ENCODE data around the gene MMP19.
"Not testable (repeated sequence)": the region's sequence is repeated elsewhere in the genome, so short reads cannot be mapped to it uniquely, and the experiment has no call there.

MMP19 gene, protein sequence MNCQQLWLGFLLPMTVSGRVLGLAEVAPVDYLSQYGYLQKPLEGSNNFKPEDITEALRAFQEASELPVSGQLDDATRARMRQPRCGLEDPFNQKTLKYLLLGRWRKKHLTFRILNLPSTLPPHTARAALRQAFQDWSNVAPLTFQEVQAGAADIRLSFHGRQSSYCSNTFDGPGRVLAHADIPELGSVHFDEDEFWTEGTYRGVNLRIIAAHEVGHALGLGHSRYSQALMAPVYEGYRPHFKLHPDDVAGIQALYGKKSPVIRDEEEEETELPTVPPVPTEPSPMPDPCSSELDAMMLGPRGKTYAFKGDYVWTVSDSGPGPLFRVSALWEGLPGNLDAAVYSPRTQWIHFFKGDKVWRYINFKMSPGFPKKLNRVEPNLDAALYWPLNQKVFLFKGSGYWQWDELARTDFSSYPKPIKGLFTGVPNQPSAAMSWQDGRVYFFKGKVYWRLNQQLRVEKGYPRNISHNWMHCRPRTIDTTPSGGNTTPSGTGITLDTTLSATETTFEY

DNA sequence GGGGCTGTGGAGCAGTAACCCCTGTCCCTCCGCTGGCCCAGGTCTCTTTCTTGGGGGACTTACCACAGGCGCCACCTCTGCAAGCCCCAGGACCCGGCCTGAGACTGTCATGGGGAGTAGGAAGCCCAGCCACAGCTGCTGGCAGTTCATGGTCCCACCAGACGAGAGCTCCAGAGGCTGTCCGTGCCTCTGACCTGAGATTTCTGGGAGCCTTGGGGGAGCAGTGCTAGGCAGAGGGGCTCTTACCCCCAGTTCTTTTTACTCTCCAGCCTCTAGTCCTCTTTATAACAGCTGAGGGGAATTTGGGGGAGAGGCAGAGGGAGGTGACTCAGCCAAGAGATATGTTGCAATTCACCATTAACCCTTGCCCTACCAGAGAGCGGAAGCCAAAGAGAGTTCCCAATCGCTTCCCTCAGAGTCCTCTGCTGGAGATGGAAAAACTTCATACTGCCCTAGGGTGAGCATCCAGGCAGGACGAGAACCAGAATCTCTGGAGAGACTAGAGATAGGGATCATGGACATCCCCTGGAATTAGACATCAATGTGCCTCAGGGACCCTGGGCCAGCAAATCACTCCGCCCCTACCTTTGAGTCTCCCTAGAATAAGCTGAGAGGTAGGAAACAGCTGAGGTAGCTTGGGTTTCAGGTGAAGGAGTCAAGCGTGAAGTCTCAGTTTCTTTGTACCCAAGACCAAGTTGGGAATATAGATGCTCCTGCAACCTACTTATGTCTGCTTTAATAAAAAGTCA lies at the start of gene MMP19:
MMP19 (minus strand) TSS at position 256 of the 749 bp plus-strand sequence; CDS start at position 150, 106 bp downstream.
- peak; percentile 88 for DNase-seq

DNA sequence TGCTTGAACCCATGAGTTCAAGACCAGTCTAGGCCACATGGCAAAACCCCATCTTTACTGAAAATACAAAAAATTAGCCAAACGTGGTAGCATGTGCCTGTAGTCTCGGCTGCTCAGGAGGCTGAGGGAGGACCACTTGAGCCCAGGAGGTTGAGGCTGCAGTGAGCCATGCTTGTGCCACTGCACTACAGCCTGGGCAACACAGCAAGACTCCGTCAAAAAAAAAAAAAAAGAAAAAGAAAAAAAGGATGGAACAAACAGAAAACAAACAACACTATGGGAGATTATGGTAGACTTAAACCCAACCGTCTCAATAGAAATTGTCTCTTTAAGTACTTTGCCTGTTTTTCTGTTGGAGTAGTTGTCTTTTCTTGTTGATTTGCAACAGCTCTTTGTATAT lies 48.6 kb upstream of the MMP19 start:
- no peak for DNase-seq

DNA sequence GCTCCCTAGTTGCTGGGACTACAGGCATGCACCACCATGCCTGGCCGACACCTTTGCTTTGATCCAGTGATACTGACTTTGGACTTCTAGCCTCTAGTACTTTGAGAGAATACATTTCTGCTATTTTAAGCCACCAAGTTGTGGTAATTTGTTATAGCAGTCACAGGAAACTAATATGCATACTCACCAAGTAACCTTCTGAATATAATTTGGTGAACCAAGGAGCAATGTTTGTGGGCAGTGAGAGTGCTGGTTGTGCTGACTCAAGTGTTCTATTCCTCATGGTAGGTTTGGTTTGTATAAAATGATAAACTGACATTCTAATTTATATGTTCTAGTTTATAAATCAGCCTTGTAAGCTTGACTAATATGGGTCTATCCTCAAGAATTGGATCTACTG lies 42.4 kb upstream of the MMP19 start:
- DNase-seq, result no peak

DNA sequence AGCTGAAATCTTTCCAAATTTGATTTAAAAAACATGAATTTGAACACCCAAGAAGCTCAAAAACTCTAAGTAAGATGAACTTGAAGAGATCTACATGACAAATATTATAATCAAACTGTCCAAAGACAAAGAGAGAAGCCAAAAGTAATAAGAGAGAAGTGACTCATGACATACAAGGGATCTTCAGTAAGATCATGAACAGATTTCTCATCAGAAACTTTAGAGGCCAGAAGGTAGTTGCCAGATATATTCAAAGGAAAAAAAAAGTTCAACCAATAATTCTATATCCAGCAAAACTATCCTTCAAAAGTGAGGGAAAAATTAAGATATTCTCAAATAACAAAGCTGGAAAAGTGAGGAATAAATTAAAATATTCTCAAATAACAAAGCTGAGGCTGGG lies 35.1 kb upstream of the MMP19 start:
- no peak for DNase-seq

DNA sequence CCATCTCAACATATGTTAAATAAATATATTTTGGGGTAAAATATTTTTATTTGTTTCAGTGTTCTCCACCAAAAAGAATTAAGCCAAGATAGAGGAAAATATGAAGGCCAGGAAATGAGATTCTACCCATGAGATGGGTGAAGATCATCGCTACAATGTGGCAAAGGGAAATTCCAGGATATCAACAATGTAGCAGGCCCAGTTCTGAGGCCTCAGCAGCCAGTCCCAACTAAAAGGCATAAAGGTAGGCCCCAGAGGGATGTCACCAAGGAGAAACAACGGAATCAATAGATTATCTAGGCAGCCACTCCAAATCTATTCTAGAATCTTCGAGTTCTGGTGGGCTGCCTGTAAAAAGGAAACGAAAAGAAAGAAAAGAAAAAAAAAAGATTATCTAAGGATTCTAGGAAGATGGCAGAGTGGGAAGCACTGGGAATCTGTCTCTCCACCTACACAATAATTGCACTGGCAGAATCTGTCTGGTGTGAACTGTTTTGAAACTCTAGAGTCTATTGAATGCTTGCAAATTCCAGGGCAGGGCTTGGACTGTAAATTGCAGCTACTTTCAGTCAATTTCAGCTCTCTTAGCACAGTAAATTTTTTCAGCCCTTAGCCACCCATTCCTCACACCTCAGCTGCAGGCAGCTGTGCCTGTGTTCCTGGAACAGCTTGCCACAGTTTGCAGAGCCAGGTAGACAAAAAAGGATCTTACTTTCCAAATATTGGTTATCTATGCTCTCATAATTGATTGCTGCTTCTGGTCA lies 33.1 kb upstream of the MMP19 start:
- no peak for DNase-seq

DNA sequence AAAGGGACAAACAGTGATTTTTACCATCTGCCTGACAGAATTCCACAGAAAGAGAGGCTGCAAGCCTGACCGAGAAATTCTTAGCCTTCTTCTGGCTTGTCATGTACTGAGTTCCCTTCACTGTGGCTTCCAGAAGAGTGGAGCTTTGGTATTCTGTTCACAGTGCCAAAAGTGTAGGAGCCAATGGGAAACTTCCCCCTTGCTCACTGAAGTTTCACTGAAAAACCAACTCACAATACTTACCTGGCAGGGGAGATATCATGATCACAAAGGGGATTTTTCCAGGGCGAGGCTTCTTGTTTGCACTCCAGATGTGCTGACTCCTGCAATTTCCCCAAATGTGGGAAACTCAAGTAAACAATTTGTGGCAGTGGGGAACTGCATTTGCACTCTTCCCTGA lies 31.7 kb upstream of the MMP19 start:
- DNase-seq, result no peak

DNA sequence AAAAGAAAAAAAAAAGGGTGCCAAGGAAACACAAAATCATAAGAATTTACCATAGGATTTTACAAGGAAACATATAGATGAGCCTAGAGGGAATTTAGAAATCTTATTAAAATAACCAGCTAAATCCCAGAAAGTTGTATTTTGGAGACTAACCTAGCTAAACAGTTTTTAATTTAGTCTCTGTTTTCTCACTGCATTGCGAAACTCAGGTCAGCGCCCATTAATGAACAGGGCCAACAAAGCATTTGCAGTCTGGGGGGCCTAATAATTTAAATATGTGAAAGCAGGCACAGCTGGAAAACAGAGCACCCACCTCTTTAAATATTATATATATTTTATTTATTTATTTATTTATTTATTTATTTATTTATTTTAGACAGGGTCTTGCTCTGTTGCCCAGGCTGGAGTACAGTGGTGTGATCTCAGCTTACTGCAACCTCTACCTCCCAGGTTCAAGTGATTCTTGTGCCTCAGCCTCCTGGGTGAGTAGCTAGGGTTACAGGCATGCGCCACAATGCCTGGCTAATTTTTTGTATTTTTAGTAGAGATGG lies 23.8 kb upstream of the MMP19 start:
- not testable (repeated sequence) for DNase-seq

DNA sequence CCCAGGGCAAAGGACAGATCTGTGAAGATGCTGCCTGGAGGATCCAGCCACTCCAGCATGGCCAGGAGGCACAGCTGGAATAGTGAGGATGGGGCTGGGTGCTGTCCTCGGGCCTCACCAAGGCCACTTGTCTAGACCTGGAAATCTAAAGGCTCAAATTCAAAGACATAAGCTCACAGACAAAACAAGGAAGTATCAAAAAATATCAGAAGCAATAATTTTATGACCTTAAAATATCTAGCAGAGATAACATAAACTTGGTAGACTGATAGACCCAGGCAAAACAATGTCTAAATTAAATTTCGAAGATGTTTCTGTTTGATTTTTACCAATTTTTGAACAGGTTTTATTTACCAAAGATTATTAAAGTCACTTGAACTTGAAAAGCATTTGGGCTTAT lies 22.6 kb upstream of the MMP19 start:
- DNase-seq, result no peak

DNA sequence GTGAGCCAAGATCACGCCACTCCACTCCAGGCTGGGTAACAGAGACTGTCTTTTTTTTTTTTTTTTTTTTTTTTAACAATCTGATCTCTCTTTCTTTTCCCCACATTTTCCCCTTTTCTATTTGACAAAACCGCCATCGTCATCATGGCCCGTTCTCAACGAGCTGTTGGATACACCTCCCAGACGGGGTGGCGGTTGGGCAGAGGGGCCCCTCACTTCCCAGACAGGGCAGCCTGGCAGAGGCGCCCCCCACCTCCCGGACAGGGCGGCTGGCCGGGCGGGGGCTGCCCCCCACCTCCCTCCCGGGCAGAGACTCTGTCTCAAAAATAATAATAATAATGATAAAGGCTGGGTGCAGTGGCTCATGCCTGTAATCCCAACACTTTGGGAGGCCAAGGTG lies 20.2 kb upstream of the MMP19 start:
- DNase-seq, result not testable (repeated sequence)

DNA sequence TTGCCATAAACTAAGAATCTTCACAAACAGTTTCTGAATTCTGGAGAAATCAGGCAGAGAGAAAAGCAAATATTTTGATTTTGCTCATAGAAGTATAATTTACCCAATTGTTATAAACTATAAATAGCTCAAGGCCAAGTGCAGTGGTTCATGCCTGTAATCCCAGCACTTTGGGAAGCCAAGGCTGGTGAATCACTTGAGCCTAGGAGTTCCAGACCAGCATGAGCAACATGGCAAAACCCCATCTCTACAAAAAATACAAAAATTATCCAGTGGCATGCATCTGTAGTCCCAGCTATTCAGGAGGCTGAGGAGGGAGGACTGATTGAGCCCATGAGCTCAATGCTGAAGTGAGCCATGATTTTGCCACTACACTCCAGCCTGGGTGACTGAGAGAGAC lies 19.6 kb upstream of the MMP19 start:
- no peak for DNase-seq

DNA sequence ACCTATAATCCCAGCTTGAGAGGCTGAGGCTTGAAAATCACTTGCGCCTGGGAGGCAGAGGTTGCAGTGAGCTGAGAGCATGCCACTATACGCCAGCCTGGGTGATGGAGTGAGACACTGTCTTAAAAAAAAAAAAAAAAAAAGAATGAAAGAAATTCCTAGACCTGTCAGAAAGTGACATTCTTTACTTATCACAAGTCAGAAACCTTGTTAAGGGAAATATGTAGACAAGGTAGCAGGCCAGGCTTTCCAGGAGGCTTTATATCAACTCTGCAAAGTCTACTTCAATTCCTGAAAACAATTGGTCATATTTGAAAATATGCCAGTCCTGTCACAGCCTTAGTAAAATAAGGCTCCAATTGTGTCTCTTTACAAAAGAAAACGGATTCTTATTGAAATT lies 19.1 kb upstream of the MMP19 start:
- DNase-seq, result no peak

DNA sequence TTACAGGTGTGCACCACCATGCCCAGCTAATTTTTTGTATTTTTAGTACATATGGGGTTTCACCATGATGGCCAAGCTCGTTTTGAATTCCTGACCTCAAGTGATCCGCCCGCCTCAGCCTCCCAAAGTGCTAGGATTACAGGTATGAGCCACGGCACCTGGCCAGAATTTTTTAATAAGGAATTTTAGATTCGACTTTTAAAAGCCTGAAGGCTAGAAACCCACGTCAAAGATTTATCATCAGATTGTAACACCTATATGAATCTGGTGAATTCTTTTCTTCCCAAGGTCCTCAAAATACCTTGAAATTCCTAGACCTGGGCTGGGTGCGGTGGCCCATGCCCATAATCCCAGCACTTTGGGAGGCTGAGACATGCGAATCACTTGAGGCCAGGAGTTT lies 18.7 kb upstream of the MMP19 start:
- no peak for DNase-seq

DNA sequence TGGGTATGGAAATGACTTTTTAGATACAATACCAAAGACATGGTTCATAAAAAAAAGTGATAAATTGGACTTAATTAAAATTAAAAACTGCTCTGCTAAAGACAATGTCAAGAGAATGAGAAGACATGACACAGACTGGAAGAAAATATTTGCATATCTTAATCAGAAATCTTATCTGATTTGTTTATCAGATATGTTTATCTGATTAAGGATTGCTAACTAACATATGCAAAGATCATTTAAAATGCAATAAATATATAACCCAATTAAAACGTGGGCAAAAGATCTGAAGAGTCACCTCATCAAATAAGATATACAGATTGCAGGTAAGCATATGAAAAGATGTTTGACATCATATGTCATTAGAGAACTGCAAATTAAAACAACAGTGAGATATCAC lies 10.0 kb upstream of the MMP19 start:
- DNase-seq, result no peak

DNA sequence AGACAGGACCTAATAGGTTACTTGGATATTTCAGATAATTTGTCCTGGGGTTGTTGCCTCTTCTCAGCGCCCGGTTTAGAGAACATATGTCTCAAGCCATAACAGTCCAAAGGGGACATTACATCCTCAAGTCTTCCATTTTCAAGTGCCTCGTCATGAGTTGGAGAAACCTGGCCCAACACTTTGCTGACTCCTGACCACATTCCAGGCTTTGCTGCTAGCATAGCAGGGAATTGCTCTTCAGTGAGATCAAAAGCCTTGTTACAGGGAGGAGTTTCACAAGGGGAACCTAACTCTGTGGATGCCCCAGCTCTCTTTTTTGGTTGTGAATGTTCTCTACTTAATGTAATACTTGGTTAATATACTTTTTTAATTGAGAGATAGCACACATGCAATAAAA lies 8.2 kb upstream of the MMP19 start:
- DNase-seq, result no peak

DNA sequence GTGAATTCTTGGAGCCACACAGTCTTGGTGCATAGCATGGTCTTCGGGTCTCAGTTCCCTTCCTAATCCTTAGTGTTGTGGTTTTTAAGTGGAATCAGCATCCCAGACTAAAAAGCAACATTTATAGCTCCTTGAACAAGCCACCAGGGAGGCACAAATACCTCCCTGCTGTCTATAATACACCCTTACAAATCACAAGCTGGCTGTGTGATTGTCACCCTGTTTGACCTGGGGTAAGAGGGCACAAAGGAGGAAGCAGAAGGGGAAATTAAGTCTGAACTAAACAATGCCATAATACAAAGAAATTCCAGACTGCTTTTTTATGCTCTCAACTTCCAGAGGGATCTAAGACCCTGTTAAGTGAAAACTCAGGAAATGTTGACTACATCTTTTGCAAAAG lies 7.7 kb upstream of the MMP19 start:
- no peak for DNase-seq

DNA sequence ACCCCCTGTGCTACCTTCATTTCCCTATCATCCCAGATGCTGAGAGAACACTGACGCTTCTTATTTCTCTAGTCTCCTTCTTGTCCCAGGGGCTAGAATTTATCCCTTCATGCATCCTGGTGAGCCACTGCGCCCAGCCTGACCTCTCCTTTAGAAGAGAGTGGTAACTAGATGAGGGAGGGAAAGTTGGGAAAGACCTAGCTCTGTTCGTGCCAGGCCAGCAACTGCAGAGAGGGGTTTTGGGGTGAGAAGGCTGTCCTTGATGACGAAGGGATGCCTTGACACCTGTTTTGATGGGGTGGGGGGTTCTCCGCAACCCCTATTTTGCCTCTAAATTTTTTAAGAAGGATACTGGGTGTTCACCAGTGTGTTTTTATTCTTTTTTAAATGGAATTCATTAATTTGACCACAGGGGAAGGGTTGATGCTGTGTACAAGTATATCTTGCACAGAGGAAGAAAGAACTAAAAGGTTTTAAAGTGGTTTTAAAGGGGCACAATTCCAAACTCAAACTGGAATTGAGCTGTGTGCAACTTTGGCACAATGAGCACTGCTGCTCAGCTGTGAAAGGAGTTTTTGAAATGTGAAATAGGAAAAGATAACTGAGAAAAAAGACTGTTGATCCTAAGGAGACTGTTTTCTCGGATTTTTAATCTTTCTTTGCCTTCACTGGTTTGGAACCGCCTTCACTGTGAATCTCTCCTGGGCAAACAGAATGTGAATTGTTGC lies 7.0 kb upstream of the MMP19 start:
- DNase-seq, result no peak

DNA sequence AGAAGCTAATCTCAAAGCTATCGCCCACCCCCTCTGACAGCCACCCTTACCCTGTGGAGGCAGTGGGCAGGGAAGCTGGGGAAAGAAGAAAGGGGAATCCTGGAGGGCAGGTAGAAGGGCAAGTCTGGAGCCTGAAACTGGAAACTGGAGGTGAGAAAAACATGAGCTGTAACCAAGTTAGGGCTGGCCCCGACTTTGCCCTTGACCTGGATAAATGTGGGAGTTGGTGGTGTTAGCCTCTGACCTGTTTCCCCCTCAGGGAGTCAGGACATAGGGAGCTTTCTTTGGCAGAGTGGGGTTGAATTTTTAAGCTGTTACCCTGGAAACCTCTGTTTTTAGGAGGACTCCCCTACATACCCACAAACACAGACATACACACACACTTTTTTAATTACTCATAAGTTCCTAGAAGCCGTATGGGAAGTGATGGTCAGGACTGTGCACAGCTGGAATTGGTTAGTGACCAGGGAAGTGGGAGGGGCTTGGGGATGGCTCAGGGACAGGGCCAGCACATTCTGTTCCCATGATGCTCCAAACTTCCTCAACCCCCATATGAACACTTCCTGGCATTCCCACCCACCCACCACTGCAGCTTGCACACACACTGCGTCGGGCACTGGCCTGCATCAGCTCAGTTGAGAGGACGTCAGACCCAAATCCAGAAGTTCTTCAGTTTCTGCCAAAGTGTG lies 5.0 kb upstream of the MMP19 start:
- DNase-seq, result peak; percentile 100

DNA sequence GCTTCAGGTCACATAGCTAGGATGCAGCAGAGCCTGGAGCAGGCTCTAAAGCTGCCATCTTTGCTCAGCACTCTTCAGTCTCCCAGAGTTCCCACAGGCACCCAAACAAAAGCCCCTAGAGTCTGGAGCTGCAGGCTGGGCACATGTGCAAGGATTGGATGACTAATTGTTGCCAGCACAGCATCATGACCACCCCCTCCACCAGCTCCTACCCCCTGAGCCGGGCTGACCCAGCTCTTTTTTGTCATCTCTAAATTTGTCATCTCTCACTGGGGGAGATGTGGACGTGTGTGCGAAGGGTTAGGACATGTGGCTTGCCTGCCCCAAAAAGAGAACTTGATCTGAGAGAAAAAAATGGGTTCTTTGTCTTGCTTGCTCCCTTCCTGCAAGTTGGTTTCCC lies 4.3 kb upstream of the MMP19 start:
- peak; percentile 78 for DNase-seq

DNA sequence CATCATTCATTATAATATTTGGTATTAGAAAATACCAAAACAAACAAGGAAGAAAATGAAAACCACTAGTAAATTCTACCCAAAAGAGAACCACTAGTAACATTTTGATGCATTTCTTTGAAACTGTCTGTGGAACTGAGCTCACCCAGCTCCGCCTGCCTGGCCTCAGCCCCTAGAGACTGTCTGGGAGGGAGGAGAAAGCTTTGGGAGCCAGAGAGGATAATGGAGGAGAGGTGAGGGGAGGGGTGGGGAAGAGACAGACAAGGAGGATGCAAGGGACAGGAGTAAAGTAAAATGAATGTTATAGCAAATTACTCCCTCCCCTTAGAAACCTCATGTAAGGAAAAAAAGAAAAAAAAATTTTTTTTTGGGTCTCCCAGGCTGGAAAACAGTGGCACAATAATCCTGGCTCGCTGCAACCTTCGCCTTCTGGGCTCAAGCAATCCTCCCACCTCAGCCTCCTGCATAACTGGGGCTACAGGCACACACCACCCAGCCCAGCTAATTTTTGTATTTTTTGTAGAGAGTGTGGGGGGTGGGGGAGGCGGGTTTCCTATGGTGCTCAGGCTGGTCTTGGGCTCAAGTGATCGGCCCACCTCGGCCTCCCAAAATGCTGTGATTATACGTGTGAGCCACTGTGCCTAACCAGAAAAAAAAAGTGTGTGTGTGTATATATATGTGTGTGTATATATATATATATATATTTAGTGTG lies 3.2 kb upstream of the MMP19 start:
- DNase-seq, result no peak

DNA sequence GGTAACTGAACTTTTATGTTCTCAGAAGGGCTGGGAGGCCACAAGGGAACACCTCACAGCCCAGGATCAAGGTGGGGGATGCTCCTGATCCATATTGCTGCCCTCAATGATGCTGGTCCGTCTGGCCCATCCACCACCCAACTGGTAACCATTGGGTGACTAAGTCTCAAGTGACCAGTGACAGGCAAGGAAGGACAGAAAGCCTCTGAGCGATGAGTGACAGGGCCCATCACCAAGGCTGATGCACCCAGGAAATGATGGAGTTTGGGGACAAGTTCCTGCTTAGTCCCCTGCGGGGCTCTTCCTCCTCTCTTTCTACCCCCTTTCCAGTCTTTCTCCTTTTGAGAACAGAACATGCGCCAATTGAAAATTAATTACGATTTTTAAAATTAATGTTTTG lies 2.6 kb upstream of the MMP19 start:
- no peak for DNase-seq

DNA sequence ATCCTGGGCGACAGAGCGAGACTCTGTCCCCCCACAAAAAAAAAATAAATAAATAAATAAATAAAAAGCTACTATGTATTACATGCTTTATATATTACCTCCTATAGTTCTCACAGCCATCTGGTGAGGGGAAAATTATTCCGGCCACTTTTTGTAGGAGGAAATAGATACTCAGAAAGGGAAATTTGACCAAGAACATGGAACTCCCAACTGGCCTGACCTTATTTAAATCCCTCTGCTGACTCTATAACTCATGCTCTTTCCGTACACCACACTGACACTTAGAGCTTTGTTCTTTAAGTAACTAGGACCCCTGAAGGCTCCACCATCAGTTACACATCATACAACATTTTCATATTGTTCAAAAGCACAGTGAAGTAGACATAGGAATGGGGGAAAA lies 2.2 kb upstream of the MMP19 start:
- DNase-seq, result no peak
